Osteoblast (primary cell): Measurements from ENCODE around the gene ENOX2. TPM values are rescaled to one million over a fixed set of nuclear protein-coding genes. Genes with fewer than 3 reads are reported as not detected.

Experiments
- DNase-seq: peaks from one replicate; pipeline ENCODE4 v3.0.0; 2011; ENCODE audit warnings: low spot score, mixed read lengths; ENCODE audit not compliant: insufficient read length; ENCODE audit errors: missing footprints
- H2AFZ ChIP-seq: 2 replicates; pipeline ENCODE4 v1.6.0; 2011; ENCODE audit warnings: mild to moderate bottlenecking, low read length
- H3K27ac ChIP-seq: 2 replicates; pipeline ENCODE4 v1.5.1; 2011; ENCODE audit warnings: mild to moderate bottlenecking, low read depth, low read length, moderate library complexity
- H3K27me3 ChIP-seq: 2 replicates; pipeline ENCODE4 v1.6.0; 2012; ENCODE audit warnings: mild to moderate bottlenecking, control low read depth, inconsistent platforms, low read length, moderate library complexity; ENCODE audit not compliant: insufficient read depth
- H3K36me3 ChIP-seq: 2 replicates; pipeline ENCODE4 v1.5.1; 2011; ENCODE audit warnings: mild to moderate bottlenecking, low read length, control low read depth, moderate library complexity; ENCODE audit not compliant: insufficient read depth
- H3K4me1 ChIP-seq: 2 replicates; pipeline ENCODE4 v1.5.1; 2011; ENCODE audit warnings: mild to moderate bottlenecking, low read length, control low read depth, moderate library complexity; ENCODE audit not compliant: insufficient read depth
- H3K4me2 ChIP-seq: 2 replicates; pipeline ENCODE4 v1.6.0; 2011; ENCODE audit warnings: mild to moderate bottlenecking, low read length; ENCODE audit not compliant: insufficient read depth
- H3K4me3 ChIP-seq: fragments of 200-600 bp; sonication (generic); 3 replicates; pipeline ENCODE4 v1.5.1; 2012; ENCODE audit warnings: mild to moderate bottlenecking, low read length, inconsistent platforms; ENCODE audit not compliant: insufficient read depth
- H3K79me2 ChIP-seq: 2 replicates; pipeline ENCODE4 v1.6.0; 2012; ENCODE audit warnings: mild to moderate bottlenecking, low read length, control low read depth, inconsistent platforms; ENCODE audit not compliant: insufficient read depth
- H3K9me3 ChIP-seq: 2 replicates; pipeline ENCODE4 v1.5.1; 2011; ENCODE audit warnings: low read depth, low read length, control low read depth
- H4K20me1 ChIP-seq: 2 replicates; pipeline ENCODE4 v1.6.0; 2012; ENCODE audit warnings: mild to moderate bottlenecking, low read length, control low read depth; ENCODE audit not compliant: insufficient read depth
- total RNA-seq: library from RNA; depleted of rRNA; stranded (reverse); fragments of >200 nt; gene quantifications from 2 replicates; pipeline ENCODE4 v1.2.3, GENCODE V29; 2012
- TF ChIP-seq, protein P1 (sequence below): IDR thresholded peaks from 2 replicates; pipeline ENCODE4 v1.5.1; 2011; ENCODE audit warnings: mild to moderate bottlenecking, low read depth, low read length, moderate library complexity; ENCODE audit errors: extremely low read depth

ENOX2 gene
- total RNA-seq, 1 donor: 8.0 TPM

DNA sequence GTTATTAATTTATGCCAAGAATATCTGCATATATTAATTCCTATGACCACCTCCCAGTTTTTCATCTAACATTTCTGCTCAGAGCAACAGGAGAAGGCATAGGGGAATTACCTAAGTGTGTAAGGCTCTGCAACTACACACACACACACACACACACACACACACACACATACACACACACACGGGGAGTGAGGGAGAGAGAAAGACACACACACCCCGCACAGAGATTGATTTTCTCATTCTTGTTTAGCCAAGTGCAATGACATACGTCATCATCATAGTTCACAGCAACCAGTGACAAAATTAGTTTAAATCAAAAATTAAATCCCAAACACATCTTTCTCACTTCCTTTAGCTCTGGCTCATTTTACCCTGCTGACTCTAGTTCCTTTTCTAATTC lies 298.1 kb downstream of the ENOX2 start:
- Histone ChIP-seq H3K27ac (no peak overlapping the region), H3K4me1 (no peaks in the 10 kb centered on the region), H3K4me3 (no peak overlapping the region), H3K36me3 (no peaks in the 10 kb centered on the region), H3K27me3 (peaks cover 9% of the 10 kb centered on the region), H3K4me2 (no peak overlapping the region), H4K20me1 (no peaks in the 10 kb centered on the region), H3K79me2 (no peaks in the 10 kb centered on the region), H2AFZ (no peak overlapping the region), H3K9me3 (no peaks in the 10 kb centered on the region)
- DNase-seq: no peak
- TF ChIP-seq, protein P1, sequence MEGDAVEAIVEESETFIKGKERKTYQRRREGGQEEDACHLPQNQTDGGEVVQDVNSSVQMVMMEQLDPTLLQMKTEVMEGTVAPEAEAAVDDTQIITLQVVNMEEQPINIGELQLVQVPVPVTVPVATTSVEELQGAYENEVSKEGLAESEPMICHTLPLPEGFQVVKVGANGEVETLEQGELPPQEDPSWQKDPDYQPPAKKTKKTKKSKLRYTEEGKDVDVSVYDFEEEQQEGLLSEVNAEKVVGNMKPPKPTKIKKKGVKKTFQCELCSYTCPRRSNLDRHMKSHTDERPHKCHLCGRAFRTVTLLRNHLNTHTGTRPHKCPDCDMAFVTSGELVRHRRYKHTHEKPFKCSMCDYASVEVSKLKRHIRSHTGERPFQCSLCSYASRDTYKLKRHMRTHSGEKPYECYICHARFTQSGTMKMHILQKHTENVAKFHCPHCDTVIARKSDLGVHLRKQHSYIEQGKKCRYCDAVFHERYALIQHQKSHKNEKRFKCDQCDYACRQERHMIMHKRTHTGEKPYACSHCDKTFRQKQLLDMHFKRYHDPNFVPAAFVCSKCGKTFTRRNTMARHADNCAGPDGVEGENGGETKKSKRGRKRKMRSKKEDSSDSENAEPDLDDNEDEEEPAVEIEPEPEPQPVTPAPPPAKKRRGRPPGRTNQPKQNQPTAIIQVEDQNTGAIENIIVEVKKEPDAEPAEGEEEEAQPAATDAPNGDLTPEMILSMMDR: no peak

DNA sequence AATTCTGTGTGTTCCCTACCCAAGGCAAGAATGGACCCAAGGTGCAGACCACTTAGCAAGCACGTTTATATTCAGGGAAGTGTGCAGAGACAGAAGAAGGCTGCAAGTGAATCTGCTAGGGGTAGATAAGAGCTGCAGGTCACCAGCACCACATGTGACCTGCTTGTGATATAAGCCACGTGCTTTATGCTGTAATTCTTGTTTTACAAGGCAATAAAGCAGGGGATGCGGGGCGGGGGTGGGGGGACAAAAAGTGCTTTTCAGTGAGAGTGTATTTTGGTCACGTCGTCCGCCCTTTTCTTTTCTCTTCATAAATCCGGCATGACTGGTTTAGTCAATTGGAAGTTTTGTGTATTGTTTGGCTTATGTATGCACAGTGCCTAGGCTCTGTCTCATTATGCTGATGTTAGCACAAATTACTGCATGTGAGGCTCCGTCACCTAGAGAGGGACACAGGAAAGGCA lies 308.5 kb downstream of the ENOX2 start:
- Histone ChIP-seq H4K20me1 (no peaks in the 10 kb centered on the region), H3K27ac (no peak overlapping the region), H2AFZ (no peak overlapping the region), H3K36me3 (no peaks in the 10 kb centered on the region), H3K27me3 (no peaks in the 10 kb centered on the region), H3K4me1 (no peaks in the 10 kb centered on the region), H3K4me3 (no peak overlapping the region), H3K9me3 (no peaks in the 10 kb centered on the region), H3K79me2 (no peaks in the 10 kb centered on the region), H3K4me2 (no peak overlapping the region)
- TF ChIP-seq, protein P1: no peak
- DNase-seq: no peak

DNA sequence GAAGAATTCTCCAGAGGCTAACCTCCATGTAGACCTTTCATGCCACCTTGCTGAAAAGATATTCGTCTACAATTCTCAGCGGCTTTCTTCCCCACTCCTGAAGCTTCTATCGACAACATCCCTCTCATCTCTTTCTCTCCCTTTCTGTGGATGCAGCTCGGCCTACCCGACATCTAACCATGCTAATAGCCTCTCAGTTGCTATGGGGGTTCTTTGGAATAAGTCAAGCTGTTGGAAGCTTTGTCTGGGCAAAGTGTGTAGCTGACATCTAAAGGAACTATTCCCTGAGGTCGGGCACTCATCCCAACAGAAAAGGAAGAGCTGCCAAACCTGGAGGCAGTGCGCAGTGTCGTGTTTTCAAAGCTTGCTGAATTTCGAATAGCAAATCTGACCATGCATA lies 309.1 kb downstream of the ENOX2 start:
- Histone ChIP-seq H3K4me3 (no peak overlapping the region), H3K79me2 (no peaks in the 10 kb centered on the region), H3K4me1 (no peaks in the 10 kb centered on the region), H3K4me2 (no peak overlapping the region), H3K27ac (no peak overlapping the region), H3K36me3 (no peaks in the 10 kb centered on the region), H3K27me3 (no peaks in the 10 kb centered on the region), H2AFZ (no peak overlapping the region), H4K20me1 (no peaks in the 10 kb centered on the region), H3K9me3 (no peaks in the 10 kb centered on the region)
- TF ChIP-seq, protein P1: no peak
- DNase-seq: no peak

DNA sequence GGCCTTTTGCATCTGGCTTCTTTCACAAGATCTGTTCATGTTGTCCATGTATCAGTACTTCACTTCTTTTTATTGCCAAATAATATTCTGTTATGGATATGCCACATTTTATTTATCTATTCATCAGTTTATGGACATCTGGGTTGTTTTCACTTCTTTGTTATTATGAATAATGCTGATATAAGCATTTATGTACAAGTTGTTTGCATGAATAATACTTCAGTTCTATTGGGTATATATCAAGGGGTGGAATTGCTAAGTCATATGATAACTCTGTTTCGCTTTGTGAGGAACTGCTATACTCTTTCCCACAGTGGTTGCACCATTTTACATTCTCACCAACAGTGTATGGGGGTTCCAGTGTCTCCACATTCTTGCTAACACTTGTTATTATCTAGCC lies 310.8 kb downstream of the ENOX2 start:
- no peaks in the 10 kb centered on the region for H4K20me1 ChIP-seq
- H3K9me3 ChIP-seq: no peaks in the 10 kb centered on the region
- no peaks in the 10 kb centered on the region for H3K79me2 ChIP-seq
- TF ChIP-seq, protein P1: no peak
- no peaks in the 10 kb centered on the region for H3K4me1 ChIP-seq
- no peak overlapping the region for H3K4me2 ChIP-seq
- no peaks in the 10 kb centered on the region for H3K36me3 ChIP-seq
- H3K27ac ChIP-seq: no peak overlapping the region
- no peak for DNase-seq
- H3K4me3 ChIP-seq: no peak overlapping the region
- no peaks in the 10 kb centered on the region for H3K27me3 ChIP-seq
- no peak overlapping the region for H2AFZ ChIP-seq
